ENCODE data around the gene CLDND1. TPM values are rescaled to one million over a fixed set of nuclear protein-coding genes. Genes with fewer than 3 reads are reported as not detected.

Gene CLDND1
- total RNA-seq, 1 donor from 2014 or later: 158 TPM

GRCh38 chr3:98550833-98551232, 28.1 kb upstream of the CLDND1 start:
- TF ChIP-seq POLR2AphosphoS5 (IDR thresholded peaks at IDR 0.05; ENCODE audit: insufficient read depth in 1 of 2, low read depth in 1 of 2) (no peak), POLR2A (IDR thresholded peaks at IDR 0.05) (no peak), CTCF (IDR thresholded peaks at IDR 0.05) (no peak)
- no peak for DNase-seq (ENCODE audit: extremely low spot score in 2 of 2)
- H3K4me3 ChIP-seq: no peak overlapping the region
- H3K27me3 ChIP-seq: no peaks in the 10 kb centered on the region
- no peaks in the 10 kb centered on the region for H3K9me3 ChIP-seq
- H3K27ac ChIP-seq: no peak overlapping the region
- H3K4me1 ChIP-seq: no peaks in the 10 kb centered on the region
- intact Hi-C loops (cut with DNase I): no loop called here
- no peaks in the 10 kb centered on the region for H3K36me3 ChIP-seq

- Histone ChIP-seq H3K27me3 (no peaks in the 10 kb centered on the region), H3K27ac (no peak overlapping the region), H3K4me3 (no peak overlapping the region), H3K4me1 (no peaks in the 10 kb centered on the region), H3K36me3 (no peaks in the 10 kb centered on the region), H3K9me3 (no peaks in the 10 kb centered on the region)
- intact Hi-C loops (cut with DNase I): no loop called here
- TF ChIP-seq CTCF (IDR thresholded peaks at IDR 0.05) (no peak), POLR2AphosphoS5 (IDR thresholded peaks at IDR 0.05; ENCODE audit: insufficient read depth in 1 of 2, low read depth in 1 of 2) (no peak), POLR2A (IDR thresholded peaks at IDR 0.05) (no peak)
- DNase-seq (ENCODE audit: extremely low spot score in 2 of 2): no peak
Observed at GRCh38 chr3:98548544-98548943, 25.8 kb upstream of the CLDND1 start.

GRCh38 chr3:98545940-98546339, 23.2 kb upstream of the CLDND1 start:
- no peaks in the 10 kb centered on the region for H3K27me3 ChIP-seq
- H3K9me3 ChIP-seq: no peaks in the 10 kb centered on the region
- H3K27ac ChIP-seq: no peak overlapping the region
- no peaks in the 10 kb centered on the region for H3K4me1 ChIP-seq
- no peaks in the 10 kb centered on the region for H3K36me3 ChIP-seq
- intact Hi-C loops (cut with DNase I): no loop called here
- TF ChIP-seq POLR2AphosphoS5 (IDR thresholded peaks at IDR 0.05; ENCODE audit: insufficient read depth in 1 of 2, low read depth in 1 of 2): no peak
- TF ChIP-seq POLR2A (IDR thresholded peaks at IDR 0.05): no peak
- TF ChIP-seq CTCF (IDR thresholded peaks at IDR 0.05): no peak
- no peak for DNase-seq (ENCODE audit: extremely low spot score in 2 of 2)
- H3K4me3 ChIP-seq: no peak overlapping the region

GRCh38 chr3:98542623-98543022, 19.9 kb upstream of the CLDND1 start:
- Histone ChIP-seq H3K27ac (no peak overlapping the region), H3K4me3 (no peak overlapping the region), H3K9me3 (no peaks in the 10 kb centered on the region), H3K36me3 (no peaks in the 10 kb centered on the region), H3K27me3 (no peaks in the 10 kb centered on the region), H3K4me1 (no peaks in the 10 kb centered on the region)
- intact Hi-C loops (cut with DNase I): no loop called here
- no peak for TF ChIP-seq POLR2AphosphoS5 (IDR thresholded peaks at IDR 0.05; ENCODE audit: insufficient read depth in 1 of 2, low read depth in 1 of 2)
- no peak for DNase-seq (ENCODE audit: extremely low spot score in 2 of 2)

- no peaks in the 10 kb centered on the region for H3K27me3 ChIP-seq
Observed at GRCh38 chr3:98541695-98542094, 19.0 kb upstream of the CLDND1 start.

More at GRCh38 chr3:98541695-98542094, 19.0 kb upstream of the CLDND1 start:
- Histone ChIP-seq H3K4me1 (no peaks in the 10 kb centered on the region), H3K36me3 (no peaks in the 10 kb centered on the region), H3K27ac (no peak overlapping the region), H3K9me3 (no peaks in the 10 kb centered on the region), H3K4me3 (no peak overlapping the region)
- TF ChIP-seq CTCF (IDR thresholded peaks at IDR 0.05) (no peak), POLR2AphosphoS5 (IDR thresholded peaks at IDR 0.05; ENCODE audit: insufficient read depth in 1 of 2, low read depth in 1 of 2) (no peak), POLR2A (IDR thresholded peaks at IDR 0.05) (no peak)
- intact Hi-C loops (cut with DNase I): no loop called here
- no peak for DNase-seq (ENCODE audit: extremely low spot score in 2 of 2)
